GM19452 (cell line): Measurements from ENCODE around the gene OR51A4.
"Not testable (repeated sequence)": the region's sequence is repeated elsewhere in the genome, so short reads cannot be mapped to it uniquely, and the experiment has no call there.

Source experiments
- ATAC-seq: cut with Tn5 transposase; IDR thresholded peaks from one replicate; pipeline ENCODE4 v1.9.1; 2021; ENCODE audit not compliant: unreplicated experiment

Gene OR51A4, protein sequence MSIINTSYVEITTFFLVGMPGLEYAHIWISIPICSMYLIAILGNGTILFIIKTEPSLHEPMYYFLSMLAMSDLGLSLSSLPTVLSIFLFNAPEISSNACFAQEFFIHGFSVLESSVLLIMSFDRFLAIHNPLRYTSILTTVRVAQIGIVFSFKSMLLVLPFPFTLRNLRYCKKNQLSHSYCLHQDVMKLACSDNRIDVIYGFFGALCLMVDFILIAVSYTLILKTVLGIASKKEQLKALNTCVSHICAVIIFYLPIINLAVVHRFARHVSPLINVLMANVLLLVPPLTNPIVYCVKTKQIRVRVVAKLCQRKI

GRCh38 chr11:4947505-4947904 lies at the start of gene OR51A4:
OR51A4 (minus strand) TSS chr11:4947605; CDS start chr11:4947100, 505 bp downstream.
- no peak for ATAC-seq

GRCh38 chr11:4994551-4994950 lies 47.1 kb upstream of the OR51A4 start, which contains the start of gene OR51L1:
OR51L1 (plus strand) TSS chr11:4994851; CDS start chr11:4998983, 4,132 bp downstream.
- no peak for ATAC-seq

DNA sequence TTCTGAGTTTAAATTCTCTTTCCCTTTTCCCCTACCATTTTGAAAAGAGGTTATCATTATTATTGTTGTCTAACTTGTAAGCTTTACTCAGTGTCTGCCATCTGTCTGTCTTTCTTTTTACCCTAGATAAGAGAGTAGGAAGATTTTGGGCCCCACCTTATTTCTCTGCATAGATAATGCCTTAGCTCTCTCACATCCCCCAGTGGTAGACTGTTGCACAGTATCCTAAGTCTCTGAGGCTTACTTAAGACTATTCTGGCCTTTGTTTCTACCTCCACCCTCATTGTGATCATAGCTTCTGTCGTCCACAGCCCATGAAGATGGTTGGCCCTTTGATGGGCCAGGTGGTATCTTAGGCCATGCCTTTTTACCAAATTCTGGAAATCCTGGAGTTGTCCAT lies 43.7 kb upstream of the OR51A4 start:
- ATAC-seq: no peak

- no peak for ATAC-seq
Measured at GRCh38 chr11:4983841-4984240, 36.4 kb upstream of the OR51A4 start.

DNA sequence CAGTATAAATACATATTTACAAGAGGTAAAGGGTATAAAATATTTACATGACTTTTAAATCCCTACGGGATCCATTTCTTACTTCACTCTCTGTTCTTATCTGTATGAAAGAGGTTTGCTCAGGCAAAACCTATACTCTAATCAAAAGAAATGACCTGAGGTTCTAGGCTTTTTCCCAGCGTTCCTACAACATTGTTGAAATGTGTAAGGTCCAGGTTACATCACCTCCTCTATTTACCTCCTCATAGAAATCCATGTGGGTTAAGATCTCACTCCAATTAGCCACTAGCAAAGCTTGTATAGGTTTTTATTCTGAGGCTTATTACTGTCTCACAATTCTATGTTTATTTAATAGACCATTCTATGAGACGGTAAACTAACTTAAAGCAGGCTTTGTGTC lies 35.3 kb upstream of the OR51A4 start:
- no peak for ATAC-seq

GRCh38 chr11:4979036-4979435 lies 31.6 kb upstream of the OR51A4 start:
- no peak for ATAC-seq

DNA sequence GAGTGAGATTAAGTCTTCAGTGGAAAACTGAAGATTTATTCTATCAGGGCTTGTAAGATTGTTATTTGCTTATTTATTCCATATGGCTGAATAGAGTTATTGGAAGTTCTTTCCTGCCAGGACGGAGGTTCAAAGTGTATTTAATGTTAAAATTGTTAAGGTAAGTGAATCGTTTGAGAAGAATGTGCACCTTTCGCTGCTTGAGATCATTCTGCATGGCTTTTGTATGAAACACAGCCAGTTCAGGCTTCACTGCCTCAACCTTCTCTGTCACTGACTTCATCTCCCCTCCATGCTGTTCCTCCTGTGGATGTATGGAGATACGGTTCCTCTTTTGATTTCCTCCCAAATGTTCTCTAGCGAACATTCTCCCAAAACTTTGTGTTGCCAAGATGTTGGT lies 28.0 kb upstream of the OR51A4 start:
- no peak for ATAC-seq

DNA sequence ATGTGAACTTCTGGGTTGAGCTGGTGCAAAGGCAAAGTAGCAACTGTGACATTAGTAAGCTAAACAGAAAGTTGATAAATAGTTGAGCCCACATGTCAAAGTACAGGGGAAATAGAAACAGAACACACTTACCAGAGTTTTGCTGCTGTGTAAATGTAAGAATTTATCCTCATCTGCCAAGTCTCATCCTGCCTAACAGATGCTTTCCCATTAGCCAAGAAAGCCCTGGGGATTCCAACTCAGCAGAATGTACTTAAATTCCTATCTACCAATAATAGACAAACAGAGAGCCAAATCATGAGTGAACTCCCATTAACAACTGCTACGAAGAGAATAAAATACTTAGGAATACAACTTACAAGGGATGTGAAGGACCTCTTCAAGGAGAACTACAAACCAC lies 15.4 kb upstream of the OR51A4 start:
- no peak for ATAC-seq

DNA sequence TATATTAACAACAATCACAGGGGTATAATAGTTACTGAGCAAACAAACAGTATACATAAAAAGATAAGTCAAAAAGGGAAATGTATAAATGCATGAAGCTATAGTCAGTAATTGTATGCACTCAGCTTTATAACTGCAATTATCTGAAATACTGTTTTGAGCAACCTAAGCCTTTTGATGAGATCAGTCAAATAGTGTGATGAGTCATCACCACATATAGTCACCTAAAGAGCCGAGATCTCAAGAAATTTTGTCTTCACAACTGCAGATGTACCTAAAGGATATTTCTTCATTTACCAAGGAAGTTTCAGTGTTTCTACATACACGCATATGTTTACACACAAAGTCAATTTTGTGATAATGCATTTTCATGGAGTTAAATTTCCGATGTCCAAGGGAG lies 13.5 kb upstream of the OR51A4 start:
- ATAC-seq: no peak

- no peak for ATAC-seq
Measured at GRCh38 chr11:4957396-4957795, 10.0 kb upstream of the OR51A4 start.

DNA sequence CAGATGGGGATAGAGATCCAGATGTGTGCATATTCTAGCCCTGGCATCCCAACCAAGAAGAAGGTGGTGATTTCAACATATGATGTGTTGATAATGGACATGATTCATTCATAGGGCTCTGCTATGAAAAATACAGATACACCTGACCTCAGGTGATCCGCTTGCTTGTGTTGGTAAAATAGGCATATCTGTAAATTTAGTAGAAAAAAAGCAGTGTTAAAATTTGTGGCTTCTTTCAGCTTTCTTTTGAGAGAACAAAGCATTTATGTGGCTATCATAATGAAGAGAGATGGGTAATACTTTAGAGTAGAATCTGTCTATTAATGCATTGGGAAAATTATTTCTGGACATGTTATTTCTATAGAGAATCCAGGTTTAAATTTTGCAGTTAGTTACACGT lies 8.2 kb upstream of the OR51A4 start, which contains the start of gene OR51A2:
TSS of gene OR51A2 (minus strand) at position 101 of the 400 bp plus-strand sequence. CDS start at position 101, 0 bp downstream.
- ATAC-seq: not testable (repeated sequence)

- ATAC-seq: no peak
Measured at GRCh38 chr11:4936745-4937144, 10.7 kb downstream of the OR51A4 start.

GRCh38 chr11:4932751-4933150 lies 14.7 kb downstream of the OR51A4 start:
- no peak for ATAC-seq

- no peak for ATAC-seq
Measured at GRCh38 chr11:4926608-4927007, 20.8 kb downstream of the OR51A4 start.

DNA sequence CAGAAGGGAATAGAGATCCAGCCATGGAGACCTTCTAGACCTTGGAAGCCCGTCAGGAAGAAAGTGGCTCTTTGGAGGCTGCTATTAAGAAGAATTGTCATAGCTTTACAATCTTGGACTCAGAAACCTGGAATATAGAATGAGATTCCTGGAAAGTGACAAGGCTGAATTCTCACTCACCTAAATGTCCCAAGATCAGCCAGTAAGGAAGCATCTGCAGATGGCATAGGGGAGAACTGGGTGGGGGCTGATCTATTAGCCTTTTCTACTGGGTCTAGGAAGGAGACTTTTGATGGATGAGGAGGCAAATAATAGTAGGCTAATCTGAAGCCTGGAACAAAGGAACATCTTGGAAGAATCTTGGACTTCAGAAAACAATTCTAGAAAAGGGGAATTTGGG lies 23.2 kb downstream of the OR51A4 start, which contains the start of gene OR51G1:
TSS of gene OR51G1 (minus strand) at position 101 of the 400 bp plus-strand sequence. CDS start at position 101, 0 bp downstream.
- no peak for ATAC-seq

- ATAC-seq: no peak
Measured at GRCh38 chr11:4922304-4922703, 25.1 kb downstream of the OR51A4 start.

DNA sequence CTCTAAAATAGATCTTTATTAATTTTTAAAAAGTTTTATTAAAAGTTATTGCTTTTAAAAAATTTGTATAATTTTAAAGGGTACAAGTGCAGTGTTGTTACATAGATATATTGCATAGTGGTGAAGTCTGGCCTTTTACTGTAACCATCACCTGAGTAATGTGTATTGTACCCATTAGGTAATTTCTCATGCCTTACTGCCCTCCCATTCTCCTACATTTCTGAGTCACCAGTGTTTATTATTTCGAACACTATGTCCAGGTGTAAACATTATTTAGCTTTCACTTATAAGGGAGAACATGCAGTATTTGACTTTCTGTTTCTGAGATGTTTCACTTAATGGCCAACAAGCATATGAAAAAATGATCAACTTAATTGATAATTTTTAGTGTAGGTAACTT lies 25.6 kb downstream of the OR51A4 start:
- no peak for ATAC-seq

DNA sequence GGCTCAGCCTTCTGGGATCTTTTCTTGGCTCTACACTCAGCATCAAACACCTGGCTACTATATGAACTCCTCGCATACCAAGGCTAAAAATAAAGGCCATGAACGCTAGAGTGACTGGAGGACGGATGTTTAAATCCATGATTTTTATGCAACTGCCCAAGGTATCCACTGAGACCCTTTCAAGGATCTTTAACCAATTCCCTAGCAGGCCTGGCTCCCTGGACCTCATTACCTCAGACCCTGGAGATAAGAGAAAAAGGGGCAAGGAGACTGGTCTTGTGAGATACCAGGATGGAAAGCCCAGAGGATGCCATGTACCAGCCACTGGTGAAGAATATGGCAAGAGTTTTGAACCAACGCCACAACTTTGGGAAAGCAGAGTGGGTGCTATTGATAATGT lies 28.2 kb downstream of the OR51A4 start, which contains the start of gene OR51G2:
TSS of gene OR51G2 (minus strand) at position 101 of the 400 bp plus-strand sequence. CDS start 3,687 bp downstream, outside the sequence.
- ATAC-seq: no peak

DNA sequence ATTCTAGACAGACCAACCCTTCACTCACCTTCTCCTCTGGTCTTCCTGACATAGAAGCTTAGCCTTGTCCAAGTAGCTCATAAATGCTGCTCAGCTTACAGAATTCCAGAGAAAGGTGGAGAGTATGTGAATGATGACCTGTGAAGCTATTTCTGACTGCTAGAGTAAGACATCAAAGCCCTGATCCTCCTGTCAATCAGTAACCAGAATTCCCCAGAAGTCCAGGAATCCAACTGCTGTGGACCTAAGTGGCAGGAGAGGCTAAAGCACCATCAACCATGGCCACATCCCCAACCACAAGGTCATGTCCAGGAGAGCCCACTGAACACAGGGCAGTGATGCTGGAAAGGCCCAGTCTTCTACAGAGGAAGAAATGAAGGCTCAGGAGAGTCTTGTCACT lies 30.8 kb downstream of the OR51A4 start:
- ATAC-seq: no peak

- no peak for ATAC-seq
Measured at GRCh38 chr11:4903484-4903883, 43.9 kb downstream of the OR51A4 start, which contains the start of gene OR51A7. OR51A7 (plus strand) TSS chr11:4903783; CDS start chr11:4907370, 3,587 bp downstream.
